ENCODE data around the gene GARNL3.

GARNL3 gene

GRCh38 chr9:127362829-127363228 is 98.3 kb downstream of the GARNL3 start:
- ChIA-PET POLR2A (ENCODE audit: low non-redundant PET) (interaction anchor here (0.6 kb wide), 1 partner anchor 1114 kb away, joined by 3 read pairs; no protein-coding TSS in a partner anchor), CTCF (interaction anchor here (0.6 to 1.1 kb wide), 2 partner anchors 36 to 669 kb away, joined by 3 read pairs; no protein-coding TSS in a partner anchor)
- no peak for TF ChIP-seq CTCF (conservative IDR thresholded peaks at IDR 0.05; ENCODE audit: low read depth)
- DNase-seq (ENCODE audit: low spot score), result no peak
- peak overlapping the region; percentile 84 for H3K27ac ChIP-seq

- TF ChIP-seq CTCF (conservative IDR thresholded peaks at IDR 0.05; ENCODE audit: low read depth), result no peak
- DNase-seq (ENCODE audit: low spot score), result no peak
- CTCF ChIA-PET, result interaction anchor here (0.7 to 1.4 kb wide), 3 partner anchors 20 to 32 kb away, joined by 3 to 5 read pairs (median 3); partner anchors contain the start of gene SLC2A8
- POLR2A ChIA-PET (ENCODE audit: low non-redundant PET), result no interaction called here
- H3K27ac ChIP-seq, result no peak overlapping the region
Measured at GRCh38 chr9:127365461-127365860, 100.9 kb downstream of the GARNL3 start.

- CTCF ChIA-PET, result interaction anchor here (1.4 kb wide), 1 partner anchor 19 kb away, joined by 3 read pairs; no protein-coding TSS in a partner anchor
- no peak for DNase-seq (ENCODE audit: low spot score)
- TF ChIP-seq CTCF (conservative IDR thresholded peaks at IDR 0.05; ENCODE audit: low read depth), result no peak
- POLR2A ChIA-PET (ENCODE audit: low non-redundant PET), result no interaction called here
- H3K27ac ChIP-seq, result no peak overlapping the region
Measured at GRCh38 chr9:127366594-127366993, 102.0 kb downstream of the GARNL3 start.

DNA sequence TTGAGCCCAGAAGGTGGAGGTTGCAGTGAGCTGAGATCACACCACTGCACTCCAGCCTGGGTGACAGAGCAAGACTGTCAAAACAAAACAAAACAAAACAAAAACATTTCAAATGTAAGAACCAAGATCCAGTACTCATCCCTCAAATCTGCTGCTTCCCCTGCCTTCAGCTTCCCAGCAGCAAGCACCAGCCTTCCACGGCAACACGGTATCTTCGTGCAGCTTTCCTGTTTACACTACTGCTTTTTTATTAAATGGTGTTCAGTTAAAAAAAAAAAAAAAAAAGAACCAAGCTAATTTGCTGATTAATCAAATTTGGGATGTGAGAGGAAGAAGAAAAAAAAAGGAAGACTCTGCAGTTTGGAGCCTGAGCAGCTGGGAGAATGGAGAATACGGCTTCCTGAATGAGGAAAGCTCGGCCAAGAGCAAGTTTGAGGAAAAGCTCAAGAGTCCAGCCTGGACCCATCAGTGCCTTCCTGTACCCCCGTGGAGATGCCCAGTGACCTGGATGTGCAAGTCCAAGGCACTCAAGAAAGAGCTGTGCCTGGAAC is 104.4 kb downstream of the GARNL3 start:
- ChIA-PET POLR2A (ENCODE audit: low non-redundant PET) (no interaction called here), CTCF (interaction anchor here (1.7 kb wide), 1 partner anchor 132 kb away, joined by 3 read pairs; no protein-coding TSS in a partner anchor)
- H3K27ac ChIP-seq, result no peak overlapping the region
- no peak for DNase-seq (ENCODE audit: low spot score)
- TF ChIP-seq CTCF (conservative IDR thresholded peaks at IDR 0.05; ENCODE audit: low read depth), result no peak

GRCh38 chr9:127369428-127369827 is 104.9 kb downstream of the GARNL3 start:
- ChIA-PET CTCF (interaction anchor here (1.7 kb wide), 1 partner anchor 132 kb away, joined by 3 read pairs; no protein-coding TSS in a partner anchor), POLR2A (ENCODE audit: low non-redundant PET) (no interaction called here)
- TF ChIP-seq CTCF (conservative IDR thresholded peaks at IDR 0.05; ENCODE audit: low read depth), result no peak
- H3K27ac ChIP-seq, result no peak overlapping the region
- no peak for DNase-seq (ENCODE audit: low spot score)

DNA sequence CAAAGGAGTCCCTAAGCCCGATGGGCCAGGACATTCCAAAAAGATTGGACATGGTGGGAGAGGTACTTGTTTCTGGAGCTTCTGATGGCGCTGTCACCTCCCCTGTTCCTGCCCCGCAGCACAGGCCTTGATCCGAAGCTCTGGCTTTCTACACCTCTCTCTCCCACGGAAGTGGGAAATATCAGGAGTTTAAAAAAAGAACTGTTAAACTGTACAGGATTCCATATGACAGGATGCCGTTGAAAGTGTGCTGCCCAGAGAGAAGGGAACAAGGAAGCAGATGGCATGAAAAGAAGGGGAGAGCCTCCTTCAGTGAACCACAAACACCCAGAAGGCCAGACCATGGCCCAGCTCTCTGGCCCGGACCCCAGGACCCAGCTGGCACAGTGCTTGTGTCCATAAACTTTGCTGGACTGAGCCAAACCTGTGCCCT is 105.6 kb downstream of the GARNL3 start:
- TF ChIP-seq CTCF (conservative IDR thresholded peaks at IDR 0.05; ENCODE audit: low read depth), result no peak
- POLR2A ChIA-PET (ENCODE audit: low non-redundant PET), result no interaction called here
- DNase-seq (ENCODE audit: low spot score), result no peak
- CTCF ChIA-PET, result interaction anchor here (1.7 kb wide), 1 partner anchor 133 kb away, joined by 3 read pairs; no protein-coding TSS in a partner anchor
- H3K27ac ChIP-seq, result no peak overlapping the region

Data from RWPE1 (cell line).